PFSK-1 (cell line): Measurements from ENCODE around the gene CST8.

Source experiments
- FOXP2 ChIP-seq: optimal IDR thresholded peaks from 2 replicates; pipeline ENCODE3; 2011; ENCODE audit warnings: borderline replicate concordance, control low read depth, inconsistent platforms; ENCODE audit not compliant: insufficient read depth; ENCODE audit errors: extremely low read length, extremely low read depth
- POLR2AphosphoS5 ChIP-seq: IDR thresholded peaks from 2 replicates; pipeline ENCODE4 v1.6.1; 2012; ENCODE audit warnings: low read depth, mild to moderate bottlenecking, control low read depth, low read length, moderate library complexity
- REST ChIP-seq, 2 experiments: IDR thresholded peaks; 2 replicates each; pipeline versions ENCODE4 v1.6.1 to v1.8.0; 2011 to 2012; ENCODE audit warnings: low read depth in 2 of 2, low read length in 2 of 2, control low read depth in 1 of 2, inconsistent platforms in 1 of 2, mild to moderate bottlenecking in 1 of 2, moderate library complexity in 1 of 2; ENCODE audit not compliant: insufficient read depth in 1 of 2
- SIN3A ChIP-seq: IDR thresholded peaks from 2 replicates; pipeline ENCODE4 v1.6.1; 2012; ENCODE audit warnings: mild to moderate bottlenecking, low read length, moderate library complexity, borderline replicate concordance; ENCODE audit not compliant: insufficient read depth
- TAF1 ChIP-seq: IDR thresholded peaks from 2 replicates; pipeline ENCODE4 v1.6.1; 2012; ENCODE audit warnings: low read length, control low read depth, borderline replicate concordance; ENCODE audit not compliant: insufficient read depth

Gene CST8

GRCh38 chr20:23526850-23527249 is 35.9 kb downstream of the CST8 start:
- no peak for TF ChIP-seq REST (IDR thresholded peaks at IDR 0.05; ENCODE audit: insufficient read depth in 1 of 2, low read depth in 2 of 2, low read length in 2 of 2)
- TF ChIP-seq FOXP2, result no peak
- no peak for TF ChIP-seq TAF1
- TF ChIP-seq POLR2AphosphoS5, result no peak
- TF ChIP-seq SIN3A, result no peak

GRCh38 chr20:23528867-23529431 is 38.0 kb downstream of the CST8 start:
- TF ChIP-seq SIN3A (no peak), POLR2AphosphoS5 (no peak), REST (IDR thresholded peaks at IDR 0.05; ENCODE audit: insufficient read depth in 1 of 2, low read depth in 2 of 2, low read length in 2 of 2) (no peak), FOXP2 (no peak), TAF1 (no peak)

GRCh38 chr20:23530937-23531567 is 40.1 kb downstream of the CST8 start:
- TF ChIP-seq SIN3A, result no peak

GRCh38 chr20:23532533-23532932 is 41.6 kb downstream of the CST8 start:
- no peak for TF ChIP-seq TAF1

GRCh38 chr20:23533161-23533560 is 42.2 kb downstream of the CST8 start:
- TF ChIP-seq FOXP2, result no peak
- TF ChIP-seq REST (IDR thresholded peaks at IDR 0.05; ENCODE audit: insufficient read depth in 1 of 2, low read depth in 2 of 2, low read length in 2 of 2), result no peak
- TF ChIP-seq TAF1, result no peak
- TF ChIP-seq POLR2AphosphoS5, result no peak
- TF ChIP-seq SIN3A, result no peak

- TF ChIP-seq REST (IDR thresholded peaks at IDR 0.05; ENCODE audit: insufficient read depth in 1 of 2, low read depth in 2 of 2, low read length in 2 of 2) (no peak), FOXP2 (no peak), POLR2AphosphoS5 (no peak), TAF1 (no peak), SIN3A (no peak)
Measured at GRCh38 chr20:23534801-23535593, 44.1 kb downstream of the CST8 start.
